H1 (cell line): ENCODE measurements around the gene CACNB2. TPM values are rescaled to one million over a fixed set of nuclear protein-coding genes. Genes with fewer than 3 reads are reported as not detected.
A peak's percentile ranks its signal among the peaks of the same experiment; 100 is the strongest.

Source experiments
- BRCA1 ChIP-seq: IDR thresholded peaks from 2 replicates; pipeline ENCODE4 v1.6.1; 2012; ENCODE audit warnings: low read depth, low read length, improper control_type of control experiment
- CHD2 ChIP-seq: IDR thresholded peaks from 2 replicates; pipeline ENCODE4 v1.6.1; 2012; ENCODE audit warnings: low read length, improper control_type of control experiment
- EGR1 ChIP-seq: IDR thresholded peaks from 2 replicates; pipeline ENCODE4 v1.6.1; 2011; ENCODE audit warnings: low read depth, low read length, borderline replicate concordance
- EZH2 ChIP-seq: fragments of 200-600 bp; sonication (generic); IDR thresholded peaks from 2 replicates; pipeline ENCODE4 v1.7.1; 2012; ENCODE audit warnings: low read depth, mild to moderate bottlenecking, moderate library complexity, low read length, inconsistent platforms; ENCODE audit not compliant: severe bottlenecking
- FOSL1 ChIP-seq: IDR thresholded peaks from 2 replicates; pipeline ENCODE4 v1.6.1; 2011; ENCODE audit warnings: mild to moderate bottlenecking, low read depth, low read length, moderate library complexity; ENCODE audit not compliant: insufficient read depth
- GABPA ChIP-seq: IDR thresholded peaks from 2 replicates; pipeline ENCODE4 v1.6.1; 2011; ENCODE audit warnings: mild to moderate bottlenecking, low read length, moderate library complexity, borderline replicate concordance; ENCODE audit not compliant: insufficient read depth
- HDAC2 ChIP-seq, 2 experiments: fragments of 300-600 bp in 1 of 2; sonication (generic) in 1 of 2; IDR thresholded peaks; 2 replicates each; pipeline ENCODE4 v1.6.1; 2011 to 2012; ENCODE audit warnings: low read depth in 2 of 2, low read length in 2 of 2, mild to moderate bottlenecking in 2 of 2, moderate library complexity in 2 of 2, borderline replicate concordance in 1 of 2, inconsistent platforms in 1 of 2
- HDAC6 ChIP-seq: IDR thresholded peaks from one replicate; pipeline ENCODE4 v1.7.1; 2012; ENCODE audit warnings: low read depth, mild to moderate bottlenecking, inconsistent platforms, low read length, moderate library complexity
- KDM5A ChIP-seq: fragments of 200-600 bp; IDR thresholded peaks from 2 replicates; pipeline ENCODE4 v1.7.1; 2012; ENCODE audit warnings: mild to moderate bottlenecking, low read length, inconsistent platforms, mixed read lengths
- NANOG ChIP-seq: IDR thresholded peaks from 2 replicates; pipeline ENCODE4 v1.6.1; 2011; ENCODE audit warnings: low read length, low read depth, mild to moderate bottlenecking, inconsistent platforms; ENCODE audit not compliant: insufficient read depth, poor library complexity, severe bottlenecking
- RAD21 ChIP-seq, 2 experiments: IDR thresholded peaks in 1 of 2; conservative IDR thresholded peaks in 1 of 2; 2 replicates each; pipeline ENCODE4 v1.6.1; 2011; ENCODE audit warnings: low read depth in 2 of 2, low read length in 2 of 2, improper control_type of control experiment in 1 of 2, inconsistent platforms in 1 of 2, mild to moderate bottlenecking in 1 of 2, moderate library complexity in 1 of 2
- RBBP5 ChIP-seq: IDR thresholded peaks from 2 replicates; pipeline ENCODE4 v1.7.1; 2012; ENCODE audit warnings: low read depth, mild to moderate bottlenecking, inconsistent platforms, low read length, moderate library complexity, borderline replicate concordance
- RNF2 ChIP-seq: fragments of 200-900, 300-1000 bp; sonication (generic); IDR thresholded peaks from 2 replicates; pipeline ENCODE4 v1.7.1; 2016; ENCODE audit warnings: borderline replicate concordance, low read depth, mild to moderate bottlenecking, antibody characterized with exemption, low read length; ENCODE audit not compliant: poor library complexity, severe bottlenecking; ENCODE audit errors: missing control alignments
- RXRA ChIP-seq: IDR thresholded peaks from 2 replicates; pipeline ENCODE4 v1.6.1; 2011; ENCODE audit warnings: low read depth, mild to moderate bottlenecking, low read length, moderate library complexity; ENCODE audit not compliant: insufficient read depth
- SIRT6 ChIP-seq: IDR thresholded peaks from one replicate; pipeline ENCODE4 v1.7.1; 2012; ENCODE audit warnings: low read length, inconsistent platforms
- SP2 ChIP-seq: IDR thresholded peaks from 2 replicates; pipeline ENCODE4 v1.6.1; 2012; ENCODE audit warnings: mild to moderate bottlenecking, low read length, inconsistent platforms
- SP4 ChIP-seq: IDR thresholded peaks from 2 replicates; pipeline ENCODE4 v1.6.1; 2012; ENCODE audit warnings: low read length, inconsistent platforms
- SRF ChIP-seq: IDR thresholded peaks from 2 replicates; pipeline ENCODE4 v1.6.1; 2011; ENCODE audit warnings: mild to moderate bottlenecking, low read depth, low read length, moderate library complexity
- TAF1 ChIP-seq: IDR thresholded peaks from 2 replicates; pipeline ENCODE4 v1.6.1; 2011; ENCODE audit warnings: mild to moderate bottlenecking, low read depth, low read length
- TEAD4 ChIP-seq: IDR thresholded peaks from 2 replicates; pipeline ENCODE4 v1.6.1; 2012; ENCODE audit warnings: low read depth, low read length, inconsistent platforms, mixed read lengths
- YY1 ChIP-seq: IDR thresholded peaks from 2 replicates; pipeline ENCODE4 v1.6.1; 2011; ENCODE audit warnings: low read depth, mild to moderate bottlenecking, low read length
- polyA plus RNA-seq, 7 experiments: library from polyadenylated mRNA; depleted of rRNA in 3 of 7; stranded (reverse) in 5 of 7; unstranded in 2 of 7; fragments of >200 nt in 5 of 7; fragments of 200-250 nt in 2 of 7; gene quantifications; 1 replicate in 5 of 7; 2 replicates in 1 of 7; 4 replicates in 1 of 7; pipeline versions ENCODE4 v1.2.1 to v1.2.3, GENCODE V29; 2011 to 2013; ENCODE audit warnings: missing spikeins in 2 of 7, mixed read lengths in 2 of 7
- total RNA-seq: library from RNA; stranded (reverse); fragmentation: NEBNext Ultra II Directional; extraction: Animal tissue kit (Norgen Biotek cat#: 25700); gene quantifications from 2 replicates; pipeline ENCODE4 v1.2.1, GENCODE V29; 2021
- TF ChIP-seq, protein P1 (sequence below): IDR thresholded peaks from 2 replicates; pipeline ENCODE4 v1.6.1; 2012; ENCODE audit warnings: inconsistent platforms

Gene CACNB2
- total and polyA plus RNA-seq, 2 of the 8 experiments (the other 6 are each of a cell fraction or from before 2014, with no cell fraction given): 2.4 to 3.2 TPM

GRCh38 chr10:18140149-18140956 lies at the start of gene CACNB2 (continued):
- TF ChIP-seq RBBP5: no peak; the same call in 1 of the 2 replicates
- peak in 1 of 2 experiments; percentile 4; a peak in 1 of 4 replicates for TF ChIP-seq HDAC2 (IDR thresholded peaks at IDR 0.05; ENCODE audit: borderline replicate concordance in 1 of 2, low read depth in 2 of 2, low read length in 2 of 2)
- no peak for TF ChIP-seq RNF2
- peak; percentile 11 for TF ChIP-seq NANOG
- TF ChIP-seq TEAD4: no peak
- TF ChIP-seq GABPA: no peak
- TF ChIP-seq TAF1: no peak; the same call in none of the 2 replicates
- TF ChIP-seq YY1: 0 out of 2 replicates have a peak, but pooled peaks have one; percentile 2
- no peak; the same call in 1 of the 2 replicates for TF ChIP-seq EGR1
- TF ChIP-seq CHD2: no peak
- TF ChIP-seq SP2: no peak
- TF ChIP-seq RXRA: no peak
- no peak for TF ChIP-seq KDM5A
- TF ChIP-seq RAD21 (IDR thresholded peaks at IDR 0.05 in 1 of 2, conservative IDR thresholded peaks at IDR 0.05 in 1 of 2; ENCODE audit: low read depth in 2 of 2, low read length in 2 of 2): no peak
- no peak for TF ChIP-seq SIRT6
- TF ChIP-seq SRF: no peak
- TF ChIP-seq SP4: no peak
- TF ChIP-seq, protein P1, sequence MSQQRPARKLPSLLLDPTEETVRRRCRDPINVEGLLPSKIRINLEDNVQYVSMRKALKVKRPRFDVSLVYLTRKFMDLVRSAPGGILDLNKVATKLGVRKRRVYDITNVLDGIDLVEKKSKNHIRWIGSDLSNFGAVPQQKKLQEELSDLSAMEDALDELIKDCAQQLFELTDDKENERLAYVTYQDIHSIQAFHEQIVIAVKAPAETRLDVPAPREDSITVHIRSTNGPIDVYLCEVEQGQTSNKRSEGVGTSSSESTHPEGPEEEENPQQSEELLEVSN: peak; percentile 56
- TF ChIP-seq EZH2: no peak
- no peak for TF ChIP-seq FOSL1
- TF ChIP-seq HDAC6: no peak
- no peak for TF ChIP-seq BRCA1
